ENCODE measurements around the gene ARHGAP22.

The ARHGAP22 gene

GRCh38 chr10:48542471-48543181 is 62.2 kb downstream of the ARHGAP22 start:
- 98% methylated on average over 6 of the region's 6 CpGs for WGBS
- Histone ChIP-seq H3K36me3 (ENCODE audit: control insufficient read depth in 1 of 2, insufficient read depth in 2 of 2, low read depth in 1 of 2, low read length in 2 of 2) (peaks cover 13 to 87% of the 10 kb centered on the region in 2 experiments), H2AK5ac (ENCODE audit: low read length, severe bottlenecking) (no peak overlapping the region), H2BK12ac (ENCODE audit: low read length in 2 of 2) (no peak overlapping the region), H4K8ac (ENCODE audit: low read length) (no peak overlapping the region), H3K4me3 (ENCODE audit: insufficient read depth in 1 of 2, low read depth in 1 of 2, low read length in 2 of 2) (no peak overlapping the region), H3K9me3 (ENCODE audit: control insufficient read depth, low read length) (no peaks in the 10 kb centered on the region), H3K4me2 (ENCODE audit: low read length, poor library complexity, severe bottlenecking) (no peak overlapping the region), H3K18ac (ENCODE audit: low read depth in 1 of 2, low read length in 2 of 2) (no peak overlapping the region), H3K9ac (ENCODE audit: low read length) (no peak overlapping the region), H3K4me1 (ENCODE audit: control insufficient read depth, insufficient read depth, low read depth, low read length) (peaks cover 5% of the 10 kb centered on the region), H4K91ac (ENCODE audit: low read length) (no peak overlapping the region), H2AFZ (ENCODE audit: low read depth, low read length) (no peak overlapping the region), H3K14ac (ENCODE audit: low read length in 2 of 2) (no peak overlapping the region), H3K4ac (ENCODE audit: low read depth in 1 of 2, low read length in 2 of 2) (no peak overlapping the region), H2BK120ac (ENCODE audit: low read depth, low read length) (no peak overlapping the region), H3K79me1 (replicated peaks; ENCODE audit: low read length, poor library complexity, severe bottlenecking) (peaks cover 3% of the 10 kb centered on the region), H3K27ac (ENCODE audit: low read length, poor library complexity, severe bottlenecking) (no peak overlapping the region), H3K23ac (ENCODE audit: low read length in 2 of 2) (no peak overlapping the region), H2BK15ac (ENCODE audit: low read depth, poor library complexity, severe bottlenecking) (no peak overlapping the region), H3K27me3 (ENCODE audit: control insufficient read depth in 1 of 2, insufficient read depth in 1 of 2, low read length in 2 of 2) (no peaks in the 10 kb centered on the region), H2BK5ac (ENCODE audit: low read depth, low read length, poor library complexity, severe bottlenecking) (no peak overlapping the region)
- DNase-seq: no peak

- Histone ChIP-seq H3K27me3 (ENCODE audit: control insufficient read depth in 1 of 2, insufficient read depth in 1 of 2, low read length in 2 of 2) (no peaks in the 10 kb centered on the region), H3K4me1 (ENCODE audit: control insufficient read depth, insufficient read depth, low read depth, low read length) (peaks cover 6% of the 10 kb centered on the region), H3K9me3 (ENCODE audit: control insufficient read depth, low read length) (no peaks in the 10 kb centered on the region), H3K36me3 (ENCODE audit: control insufficient read depth in 1 of 2, insufficient read depth in 2 of 2, low read depth in 1 of 2, low read length in 2 of 2) (peaks cover 10 to 89% of the 10 kb centered on the region in 2 experiments), H2AFZ (ENCODE audit: low read depth, low read length) (no peak overlapping the region), H3K79me1 (replicated peaks; ENCODE audit: low read length, poor library complexity, severe bottlenecking) (peaks cover 4% of the 10 kb centered on the region), H3K27ac (ENCODE audit: low read length, poor library complexity, severe bottlenecking) (no peak overlapping the region), H4K91ac (ENCODE audit: low read length) (no peak overlapping the region), H3K14ac (ENCODE audit: low read length in 2 of 2) (no peak overlapping the region), H3K9ac (ENCODE audit: low read length) (no peak overlapping the region), H2BK5ac (ENCODE audit: low read depth, low read length, poor library complexity, severe bottlenecking) (no peak overlapping the region), H3K4me2 (ENCODE audit: low read length, poor library complexity, severe bottlenecking) (no peak overlapping the region), H2BK120ac (ENCODE audit: low read depth, low read length) (no peak overlapping the region), H3K4ac (ENCODE audit: low read depth in 1 of 2, low read length in 2 of 2) (no peak overlapping the region), H3K18ac (ENCODE audit: low read depth in 1 of 2, low read length in 2 of 2) (no peak overlapping the region), H3K4me3 (ENCODE audit: insufficient read depth in 1 of 2, low read depth in 1 of 2, low read length in 2 of 2) (no peak overlapping the region), H2AK5ac (ENCODE audit: low read length, severe bottlenecking) (no peak overlapping the region), H4K8ac (ENCODE audit: low read length) (no peak overlapping the region), H3K23ac (ENCODE audit: low read length in 2 of 2) (no peak overlapping the region), H2BK12ac (ENCODE audit: low read length in 2 of 2) (no peak overlapping the region), H2BK15ac (ENCODE audit: low read depth, poor library complexity, severe bottlenecking) (no peak overlapping the region)
- DNase-seq: no peak
- WGBS: 94% methylated on average over 7 of the region's 7 CpGs
These were observed 63.6 kb downstream of the ARHGAP22 start for GRCh38 chr10:48541144-48541795.

- WGBS: 100% methylated on average over 2 of the region's 2 CpGs
- no peak overlapping the region for H2AK5ac ChIP-seq (ENCODE audit: low read length, severe bottlenecking)
- H3K27ac ChIP-seq (ENCODE audit: low read length, poor library complexity, severe bottlenecking): no peak overlapping the region
These were observed 66.3 kb downstream of the ARHGAP22 start for GRCh38 chr10:48538611-48539010.

More at GRCh38 chr10:48538611-48539010, 66.3 kb downstream of the ARHGAP22 start:
- Histone ChIP-seq H2BK15ac (ENCODE audit: low read depth, poor library complexity, severe bottlenecking) (no peak overlapping the region), H3K18ac (ENCODE audit: low read depth in 1 of 2, low read length in 2 of 2) (no peak overlapping the region), H2BK120ac (ENCODE audit: low read depth, low read length) (no peak overlapping the region), H3K14ac (ENCODE audit: low read length in 2 of 2) (no peak overlapping the region), H3K4ac (ENCODE audit: low read depth in 1 of 2, low read length in 2 of 2) (no peak overlapping the region), H3K27me3 (ENCODE audit: control insufficient read depth in 1 of 2, insufficient read depth in 1 of 2, low read length in 2 of 2) (no peaks in the 10 kb centered on the region), H2AFZ (ENCODE audit: low read depth, low read length) (no peak overlapping the region), H4K8ac (ENCODE audit: low read length) (no peak overlapping the region), H3K4me1 (ENCODE audit: control insufficient read depth, insufficient read depth, low read depth, low read length) (peaks cover 6% of the 10 kb centered on the region), H3K9me3 (ENCODE audit: control insufficient read depth, low read length) (no peaks in the 10 kb centered on the region), H3K4me2 (ENCODE audit: low read length, poor library complexity, severe bottlenecking) (no peak overlapping the region), H3K4me3 (ENCODE audit: insufficient read depth in 1 of 2, low read depth in 1 of 2, low read length in 2 of 2) (no peak overlapping the region), H3K79me1 (replicated peaks; ENCODE audit: low read length, poor library complexity, severe bottlenecking) (peaks cover 2% of the 10 kb centered on the region), H3K9ac (ENCODE audit: low read length) (no peak overlapping the region), H2BK5ac (ENCODE audit: low read depth, low read length, poor library complexity, severe bottlenecking) (no peak overlapping the region), H3K36me3 (ENCODE audit: control insufficient read depth in 1 of 2, insufficient read depth in 2 of 2, low read depth in 1 of 2, low read length in 2 of 2) (peaks cover 18 to 87% of the 10 kb centered on the region in 2 experiments), H3K23ac (ENCODE audit: low read length in 2 of 2) (no peak overlapping the region), H2BK12ac (ENCODE audit: low read length in 2 of 2) (no peak overlapping the region), H4K91ac (ENCODE audit: low read length) (no peak overlapping the region)
- no peak for DNase-seq

Measured in mesenchymal stem cell (in vitro differentiated cells and primary cell).